Neuronal stem cell (in vitro differentiated cells): Measurements from ENCODE around the gene IFTAP.

Source experiments
- DNase-seq: peaks from one replicate; pipeline ENCODE4 v3.0.0-alpha.2; 2013; ENCODE audit warnings: low spot score
- H2AFZ ChIP-seq: one replicate; pipeline ENCODE4 v1.6.1; 2013; ENCODE audit warnings: mild to moderate bottlenecking, low read length, inconsistent platforms
- H2AK5ac ChIP-seq: 2 replicates; pipeline ENCODE4 v1.6.1; 2013; ENCODE audit warnings: low read depth, mild to moderate bottlenecking, inconsistent platforms, low read length, moderate library complexity, mixed read lengths
- H2BK120ac ChIP-seq: 2 replicates; pipeline ENCODE4 v1.6.1; 2013; ENCODE audit warnings: low read depth, mild to moderate bottlenecking, inconsistent platforms, low read length, moderate library complexity, mixed read lengths
- H2BK12ac ChIP-seq: one replicate; pipeline ENCODE4 v1.6.1; 2013; ENCODE audit warnings: low read length, inconsistent platforms
- H2BK15ac ChIP-seq: 2 replicates; pipeline ENCODE4 v1.6.1; 2013; ENCODE audit warnings: mild to moderate bottlenecking, low read length, inconsistent platforms, mixed read lengths
- H2BK5ac ChIP-seq: one replicate; pipeline ENCODE4 v1.6.1; 2013; ENCODE audit warnings: inconsistent platforms, mild to moderate bottlenecking, low read length, moderate library complexity
- H3K14ac ChIP-seq: one replicate; pipeline ENCODE4 v1.6.1; 2013; ENCODE audit warnings: low read length, inconsistent platforms
- H3K18ac ChIP-seq: 2 replicates; pipeline ENCODE4 v1.6.1; 2013; ENCODE audit warnings: low read length, inconsistent platforms
- H3K23ac ChIP-seq: 2 replicates; pipeline ENCODE4 v1.6.1; 2013; ENCODE audit warnings: low read depth, mild to moderate bottlenecking, mixed read lengths, low read length, inconsistent platforms; ENCODE audit not compliant: poor library complexity
- H3K27ac ChIP-seq: replicated peaks from 3 replicates; pipeline ENCODE4 v1.5.1; 2013; ENCODE audit warnings: low read length, inconsistent platforms
- H3K27me3 ChIP-seq, 3 experiments: 2 replicates each; pipeline ENCODE4 v1.6.1; 2013; ENCODE audit warnings: low read length in 3 of 3, mild to moderate bottlenecking in 2 of 3, inconsistent platforms in 1 of 3, low read depth in 1 of 3, mixed read lengths in 1 of 3, moderate library complexity in 1 of 3; ENCODE audit not compliant: control insufficient read depth in 3 of 3, insufficient read depth in 3 of 3
- H3K36me3 ChIP-seq, 2 donors: replicated peaks in 1 of 2; 2 replicates each; pipeline ENCODE4 v1.6.1; 2013; ENCODE audit warnings: low read length in 2 of 2; ENCODE audit not compliant: control insufficient read depth in 2 of 2, insufficient read depth in 2 of 2
- H3K4ac ChIP-seq: 2 replicates; pipeline ENCODE4 v1.6.1; 2013; ENCODE audit warnings: inconsistent platforms, mild to moderate bottlenecking, low read length, moderate library complexity
- H3K4me1 ChIP-seq, 2 donors: 1 replicate in 1 of 2; 2 replicates in 1 of 2; pipeline ENCODE4 v1.6.1; 2013; ENCODE audit warnings: low read length in 2 of 2, low read depth in 1 of 2; ENCODE audit not compliant: control insufficient read depth in 2 of 2, insufficient read depth in 1 of 2
- H3K4me2 ChIP-seq: one replicate; pipeline ENCODE4 v1.6.1; 2013; ENCODE audit warnings: mild to moderate bottlenecking, low read length, inconsistent platforms; ENCODE audit not compliant: insufficient read depth, poor library complexity, severe bottlenecking
- H3K4me3 ChIP-seq, 2 donors: 2 replicates each; pipeline ENCODE4 v1.5.1; 2013; ENCODE audit warnings: low read length in 2 of 2, mild to moderate bottlenecking in 2 of 2, inconsistent platforms in 1 of 2, moderate library complexity in 1 of 2
- H3K79me1 ChIP-seq: one replicate; pipeline ENCODE4 v1.6.1; 2013; ENCODE audit warnings: low read depth, mild to moderate bottlenecking, inconsistent platforms, low read length, moderate library complexity
- H3K9ac ChIP-seq: one replicate; pipeline ENCODE4 v1.6.1; 2013; ENCODE audit warnings: mild to moderate bottlenecking, low read depth, low read length, inconsistent platforms; ENCODE audit not compliant: poor library complexity
- H3K9me3 ChIP-seq, 2 donors: replicated peaks in 1 of 2; 2 replicates each; pipeline versions ENCODE3 to v1.6.1; 2013; ENCODE audit warnings: low read length in 2 of 2, mild to moderate bottlenecking in 2 of 2, inconsistent platforms in 1 of 2, low read depth in 1 of 2, mixed read lengths in 1 of 2, moderate library complexity in 1 of 2; ENCODE audit not compliant: control insufficient read depth in 2 of 2, insufficient read depth in 1 of 2
- H4K8ac ChIP-seq: one replicate; pipeline ENCODE4 v1.6.1; 2013; ENCODE audit warnings: low read depth, mild to moderate bottlenecking, inconsistent platforms, low read length, moderate library complexity
- H4K91ac ChIP-seq: one replicate; pipeline ENCODE4 v1.6.1; 2013; ENCODE audit warnings: low read length, low read depth, mild to moderate bottlenecking, inconsistent platforms; ENCODE audit not compliant: poor library complexity
- WGBS, 2 donors: extraction: QIAGEN DNeasy Blood & Tissue Kit; methylation state at CpG; one replicate each; pipeline ENCODE4 v1.1.7; 2013; ENCODE audit warnings: missing lambda C conversion rate in 2 of 2, mixed read lengths in 1 of 2; ENCODE audit not compliant: insufficient read length in 2 of 2, insufficient replicate concordance in 1 of 2; ENCODE audit errors: extremely low coverage in 2 of 2; 5-methylcytosine and 5-hydroxymethylcytosine counted together

IFTAP gene

DNA sequence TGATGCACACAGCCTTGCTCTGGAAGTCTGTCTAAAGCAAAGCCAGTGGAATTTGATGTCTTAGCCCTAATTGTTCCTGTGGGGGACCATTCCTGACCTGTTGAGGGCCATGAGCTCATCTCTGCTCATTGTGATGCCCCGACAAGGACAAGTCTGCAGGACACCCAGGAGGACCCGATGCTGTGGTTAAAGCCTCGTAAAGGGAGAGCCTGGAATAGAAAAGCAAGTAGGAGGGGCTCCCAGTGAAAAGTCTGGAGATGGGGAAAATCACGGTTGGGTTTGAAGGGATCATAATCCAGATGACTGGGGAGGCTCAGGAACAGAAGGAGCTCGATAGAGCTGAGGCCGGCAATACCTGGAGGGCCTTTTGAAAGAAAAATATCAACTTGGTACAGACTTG is 102.2 kb downstream of the IFTAP start:
- no peak overlapping the region for H3K4me2 ChIP-seq
- no peak overlapping the region for H4K91ac ChIP-seq
- no peaks in the 10 kb centered on the region for H3K79me1 ChIP-seq
- H3K27ac ChIP-seq = no peak overlapping the region
- no peak overlapping the region for H4K8ac ChIP-seq
- no peak overlapping the region for H3K14ac ChIP-seq
- peaks cover 0 to 4% of the 10 kb centered on the region in 2 donors for H3K4me1 ChIP-seq
- H2BK120ac ChIP-seq = no peak overlapping the region
- H3K4me3 ChIP-seq = no peak overlapping the region
- no peak overlapping the region for H2BK5ac ChIP-seq
- WGBS, 2 donors = no CpG with 5 or more reads among the region's 6 CpGs
- H3K9ac ChIP-seq = no peak overlapping the region
- no peak overlapping the region for H2AFZ ChIP-seq
- H3K4ac ChIP-seq = no peak overlapping the region
- no peak overlapping the region for H2BK12ac ChIP-seq
- no peak overlapping the region for H2AK5ac ChIP-seq
- H3K9me3 ChIP-seq = no peaks in the 10 kb centered on the region
- DNase-seq = no peak
- H3K27me3 ChIP-seq = peaks cover 0 to 22% (median 0%) of the 10 kb centered on the region in 3 experiments
- no peak overlapping the region for H3K18ac ChIP-seq
- no peaks in the 10 kb centered on the region for H3K36me3 ChIP-seq
- no peak overlapping the region for H2BK15ac ChIP-seq
- no peak overlapping the region for H3K23ac ChIP-seq

DNA sequence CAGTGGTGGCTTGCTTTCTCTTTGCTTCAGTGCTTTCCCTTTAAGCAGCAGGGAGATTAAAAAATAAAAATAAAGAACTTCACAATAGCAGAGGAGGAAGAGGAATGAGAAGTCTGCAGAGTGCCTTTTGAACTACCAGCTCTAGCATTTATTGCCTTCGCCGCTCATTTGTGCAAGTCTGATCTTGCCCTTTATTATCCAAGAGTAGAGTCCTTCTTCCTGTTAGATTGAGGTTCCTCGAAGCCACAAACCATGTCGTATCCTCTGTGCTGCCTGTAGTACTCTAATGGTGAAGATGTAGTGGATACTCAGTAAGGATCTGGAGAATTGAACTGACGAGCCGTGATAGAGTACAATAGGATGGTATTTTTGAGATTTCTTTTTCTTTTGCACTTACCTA is 105.0 kb downstream of the IFTAP start:
- no peaks in the 10 kb centered on the region for H3K9me3 ChIP-seq
- no peak overlapping the region for H2BK12ac ChIP-seq
- H3K4me1 ChIP-seq = peaks cover 0 to 4% of the 10 kb centered on the region in 2 donors
- H3K27me3 ChIP-seq = peaks cover 0 to 34% (median 0%) of the 10 kb centered on the region in 3 experiments
- H3K4me2 ChIP-seq = no peak overlapping the region
- H3K18ac ChIP-seq = no peak overlapping the region
- no peak overlapping the region for H2BK120ac ChIP-seq
- no peak for DNase-seq
- no peak overlapping the region for H3K4ac ChIP-seq
- H2AFZ ChIP-seq = peak overlapping the region; percentile 23
- H2BK15ac ChIP-seq = no peak overlapping the region
- no peak overlapping the region for H3K27ac ChIP-seq
- no peak overlapping the region for H4K91ac ChIP-seq
- H4K8ac ChIP-seq = no peak overlapping the region
- H3K4me3 ChIP-seq = no peak overlapping the region
- no peak overlapping the region for H2AK5ac ChIP-seq
- no peak overlapping the region for H3K9ac ChIP-seq
- no CpG with 5 or more reads among the region's 6 CpGs for WGBS, 2 donors
- H3K79me1 ChIP-seq = no peaks in the 10 kb centered on the region
- no peak overlapping the region for H3K23ac ChIP-seq
- no peak overlapping the region for H2BK5ac ChIP-seq
- no peaks in the 10 kb centered on the region for H3K36me3 ChIP-seq
- no peak overlapping the region for H3K14ac ChIP-seq

DNA sequence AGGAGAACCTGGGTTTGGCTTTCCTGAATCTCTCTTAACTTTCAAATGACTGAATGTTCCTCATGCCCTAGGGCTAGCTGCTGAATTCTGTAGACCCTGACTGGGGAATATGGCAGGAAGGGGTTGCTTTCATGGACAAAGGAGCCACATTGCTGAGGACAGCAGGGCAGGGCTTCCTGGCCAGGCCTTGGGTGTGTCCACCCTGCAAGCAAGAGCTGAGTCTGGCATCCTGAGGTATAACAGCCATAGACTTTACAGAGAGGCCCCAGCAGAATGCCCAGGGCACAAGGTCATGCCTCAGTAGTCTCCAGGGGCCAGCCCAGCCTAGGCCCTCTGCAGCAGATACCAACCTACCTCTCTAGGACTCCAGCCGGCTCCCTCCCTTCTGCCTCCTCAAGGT is 105.9 kb downstream of the IFTAP start:
- Histone ChIP-seq H3K9me3 (no peaks in the 10 kb centered on the region), H2BK15ac (no peak overlapping the region), H3K4me2 (no peak overlapping the region), H2AFZ (no peak overlapping the region), H3K36me3 (no peaks in the 10 kb centered on the region), H2AK5ac (no peak overlapping the region), H3K9ac (no peak overlapping the region), H2BK12ac (no peak overlapping the region), H3K79me1 (no peaks in the 10 kb centered on the region), H2BK5ac (no peak overlapping the region), H3K4me3 (no peak overlapping the region), H4K8ac (no peak overlapping the region), H3K14ac (no peak overlapping the region), H4K91ac (no peak overlapping the region), H3K23ac (no peak overlapping the region), H3K18ac (no peak overlapping the region), H2BK120ac (no peak overlapping the region), H3K4me1 (peaks cover 0 to 4% of the 10 kb centered on the region in 2 donors), H3K27ac (no peak overlapping the region), H3K27me3 (peaks cover 0 to 40% (median 0%) of the 10 kb centered on the region in 3 experiments), H3K4ac (no peak overlapping the region)
- no peak for DNase-seq
- no CpG with 5 or more reads among the region's 1 CpG for WGBS, 2 donors

DNA sequence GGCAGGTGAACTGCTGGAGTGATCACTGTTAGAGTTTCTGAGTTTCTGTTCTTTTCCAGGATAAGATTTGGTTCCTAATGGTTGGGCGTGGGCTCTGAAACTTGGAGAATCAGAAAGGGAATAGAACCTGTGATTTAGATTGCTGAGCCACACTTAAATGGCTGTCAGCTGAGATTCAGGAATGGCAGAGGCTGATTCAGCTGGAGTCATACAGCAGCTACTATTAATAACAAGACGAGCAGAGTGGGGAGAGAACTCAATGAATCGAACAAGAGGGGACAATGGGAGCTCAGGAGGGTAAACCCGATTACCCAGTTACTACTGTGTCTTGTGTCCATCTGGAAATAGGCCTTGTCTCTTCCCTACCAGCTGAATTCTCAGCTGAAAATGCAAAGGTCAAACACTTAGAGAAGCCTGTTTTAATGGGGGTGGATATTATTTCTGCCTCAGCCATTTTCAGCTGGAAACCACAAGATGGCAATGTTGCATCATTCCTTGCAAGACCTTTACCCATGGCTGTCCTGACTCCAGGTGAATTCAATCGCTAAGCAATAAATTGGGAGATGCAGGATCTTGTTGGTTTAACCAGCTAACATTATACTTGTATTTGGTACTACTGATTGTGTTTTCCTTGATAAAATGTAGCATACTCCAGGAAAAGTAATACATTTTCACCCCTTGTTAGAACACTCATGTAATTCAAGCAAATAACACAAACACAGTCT is 108.2 kb downstream of the IFTAP start:
- Histone ChIP-seq H3K27ac (no peak overlapping the region), H3K4ac (no peak overlapping the region), H3K9ac (no peak overlapping the region), H2BK120ac (no peak overlapping the region), H3K27me3 (peaks cover 0 to 23% (median 0%) of the 10 kb centered on the region in 3 experiments), H2BK15ac (no peak overlapping the region), H3K36me3 (no peaks in the 10 kb centered on the region), H3K4me1 (no peaks in the 10 kb centered on the region), H2AFZ (no peak overlapping the region), H3K9me3 (no peaks in the 10 kb centered on the region), H3K4me2 (no peak overlapping the region), H3K4me3 (no peak overlapping the region), H2AK5ac (no peak overlapping the region), H3K23ac (no peak overlapping the region), H4K8ac (no peak overlapping the region), H2BK12ac (no peak overlapping the region), H4K91ac (no peak overlapping the region), H2BK5ac (no peak overlapping the region), H3K18ac (no peak overlapping the region), H3K14ac (no peak overlapping the region), H3K79me1 (no peaks in the 10 kb centered on the region)
- DNase-seq = peak; percentile 70
- no CpG with 5 or more reads among the region's 5 CpGs for WGBS, 2 donors
